Activated B cell treated with CpG ODN at 0.5 μM for 24 hours (primary cell): ENCODE measurements around the gene GAGE1. TPM values are rescaled to one million over a fixed set of nuclear protein-coding genes. Genes with fewer than 3 reads are reported as not detected.

Source experiments
- total RNA-seq: library from RNA; stranded (reverse); gene quantifications from 2 replicates; pipeline ENCODE4 v1.2.3, GENCODE V29; 2022

GAGE1 gene
- total RNA-seq, 1 donor from 2014 or later: not detected

Other genes starting within 250 kb of the GAGE1 start
- gene GAGE12C, start 66.8 kb upstream of the GAGE1 start, total RNA-seq: not detected in 2 replicates
- gene GAGE12D, start 57.3 kb upstream of the GAGE1 start, total RNA-seq: not detected in 2 replicates
- gene GAGE12E, start 47.7 kb upstream of the GAGE1 start, total RNA-seq: not detected in 2 replicates
- gene GAGE12F, start 38.2 kb upstream of the GAGE1 start, total RNA-seq: not detected in 2 replicates
- not detected in 2 replicates for gene GAGE12G, start 28.6 kb upstream of the GAGE1 start, total RNA-seq
- gene GAGE12H, start 19.1 kb upstream of the GAGE1 start, total RNA-seq: not detected in 2 replicates
- gene GAGE2A, start 9.5 kb upstream of the GAGE1 start, total RNA-seq: not detected in 2 replicates
- gene PAGE1, start 97.0 kb downstream of the GAGE1 start, total RNA-seq: not detected in 2 replicates
- gene PAGE4, start 230.3 kb downstream of the GAGE1 start, total RNA-seq: not detected in 2 replicates